A673 (cell line): ENCODE results near the gene IWS1.

ENCODE experiments used
- CTCF ChIP-seq: fragments of 300-800, 200-600 bp; sonication (generic); conservative IDR thresholded peaks from 2 replicates; pipeline ENCODE4 v1.5.1; 2017; ENCODE audit warnings: low read depth, mild to moderate bottlenecking, antibody characterized with exemption, low read length, moderate library complexity, mixed read lengths
- EZH2 ChIP-seq: fragments of 200-600 bp; sonication (generic); IDR thresholded peaks from 2 replicates; pipeline ENCODE4 v1.6.1; 2017; ENCODE audit warnings: borderline replicate concordance, low read depth, mild to moderate bottlenecking, mixed read lengths, antibody characterized with exemption, low read length; ENCODE audit not compliant: poor library complexity, severe bottlenecking

- TF ChIP-seq CTCF = no peak
- no peak for TF ChIP-seq EZH2
Measured at GRCh38 chr2:127536707-127537541, 10.6 kb upstream of the IWS1 start.
